Adrenal gland (tissue), 12 donors: Measurements from ENCODE around the gene PPM1L. TPM values are rescaled to one million over a fixed set of nuclear protein-coding genes. Genes with fewer than 3 reads are reported as not detected.

Experiments used
- DNase-seq, 7 donors: peaks; one replicate each; pipeline ENCODE4 v3.0.0-alpha.2; 2019 to 2020
- H3K27ac ChIP-seq, 5 donors: fragments of 200-600 bp; sonication (generic) in 4 of 5; 1 replicate in 3 of 5; 2 replicates in 2 of 5; pipeline versions ENCODE4 v1.5.1 to v1.8.0; 2016 to 2020; ENCODE audit warnings: mild to moderate bottlenecking in 1 of 5
- H3K27me3 ChIP-seq: fragments of 200-600 bp; 2 replicates; pipeline ENCODE4 v1.8.0; 2021
- H3K36me3 ChIP-seq, 2 donors: fragments of 200-600 bp; replicated peaks in 1 of 2; 1 replicate in 1 of 2; 2 replicates in 1 of 2; pipeline versions ENCODE4 v1.5.1 to v1.8.0; 2018 to 2022
- H3K4me1 ChIP-seq, 2 donors: fragments of 200-600 bp; replicated peaks in 1 of 2; 1 replicate in 1 of 2; 2 replicates in 1 of 2; pipeline versions ENCODE4 v1.5.1 to v1.8.0; 2018 to 2021
- H3K4me3 ChIP-seq, 4 donors: fragments of 200-600 bp; sonication (generic) in 3 of 4; one replicate each; pipeline ENCODE4 v1.5.1; 2016 to 2018
- H3K9me3 ChIP-seq, 3 donors: fragments of 200-600 bp; sonication (generic) in 1 of 3; replicated peaks in 1 of 3; 1 replicate in 2 of 3; 2 replicates in 1 of 3; pipeline versions ENCODE4 v1.5.1 to v1.8.0; 2016 to 2021
- POLR2A ChIP-seq, 2 donors: fragments of 450-650 bp; IDR thresholded peaks; one replicate each; pipeline ENCODE4 v1.6.1; 2017; ENCODE audit warnings: antibody characterized with exemption in 2 of 2, mild to moderate bottlenecking in 2 of 2, moderate library complexity in 1 of 2
- WGBS, 4 donors: extraction: QIAGEN DNeasy Blood & Tissue Kit in 2 of 4; methylation state at CpG; one replicate each; pipeline versions ENCODE4 v1.1.5 to v1.1.7; 2013 to 2017; 5-methylcytosine and 5-hydroxymethylcytosine counted together
- intact Hi-C, 2 donors: fragments of 100-400 bp; cut with DNase I; formaldehyde crosslinking; loops; one replicate each; pipeline versions ENCODE4 v1.14.1 to v1.15.0; 2022 to 2023
- polyA plus RNA-seq, 3 donors: library from polyadenylated mRNA; stranded (reverse); fragments of 200-250 nt in 2 of 3; fragments of 350-450 nt in 1 of 3; fragmentation: Illumina TruSeq in 1 of 3; extraction: RNeasy Lipid Tissue Mini Kit (QIAGEN cat#74804) in 1 of 3; gene quantifications; one replicate each; pipeline ENCODE4 v1.2.3, GENCODE V29; 2013 to 2014
- total RNA-seq, 9 donors: library from RNA; depleted of rRNA in 4 of 9; stranded (reverse); fragments of >200 nt in 4 of 9; fragments of 120-200 nt in 1 of 9; fragmentation: NEBNext Ultra II Directional in 1 of 9; extraction: Animal tissue kit (Norgen Biotek cat#: 25700) in 1 of 9; gene quantifications; one replicate each; pipeline versions ENCODE4 v1.1.0 to v1.2.4, GENCODE V29; 2013 to 2023
- TF ChIP-seq, protein P1 (sequence below), 6 experiments: fragments of 450-650 bp in 4 of 6; fragments of 200-600 bp in 2 of 6; sonication (generic) in 1 of 6; IDR thresholded peaks; 1 replicate in 5 of 6; 2 replicates in 1 of 6; pipeline versions ENCODE4 v1.5.1 to v1.8.0; 2016 to 2021; ENCODE audit warnings: antibody characterized with exemption in 6 of 6, mild to moderate bottlenecking in 2 of 6, moderate library complexity in 1 of 6
- donor health status: healthy with polysubstance abuse.
- donor health status: Bipolar disorder and iron deficiency.
- donor health status: DM: yes; HTN: yes; CAD: no.
- donor health status: DM: no; HTN: no; CAD: no.
- donor health status: DM: no; HTN: no; CAD: no.
- donor health status: DM: yes; HTN: yes; CAD: no.

PPM1L gene
- total and polyA plus RNA-seq, 12 donors: 2.4 to 53.6 (median 35.0) TPM

DNA sequence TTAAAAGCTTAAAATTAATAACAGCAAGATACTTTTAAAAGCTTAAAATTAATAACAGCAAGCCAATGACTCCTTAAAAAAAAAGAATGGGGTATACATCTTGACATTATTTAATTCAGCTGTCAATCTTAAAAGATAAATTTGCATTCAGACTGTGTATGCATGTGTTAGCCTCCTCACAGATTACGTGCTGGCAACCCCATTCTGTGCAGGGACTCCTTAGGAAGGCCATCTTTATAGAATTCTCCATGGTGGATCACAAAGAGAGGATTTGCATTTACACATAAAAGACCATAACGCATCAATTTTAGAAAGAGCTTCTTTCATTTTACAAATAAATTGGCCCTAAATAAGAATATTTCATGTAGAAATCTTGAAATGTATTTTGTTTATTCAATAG is 261.9 kb downstream of the PPM1L start:
- TF ChIP-seq POLR2A (IDR thresholded peaks at IDR 0.05): no peak
- TF ChIP-seq, protein P1, sequence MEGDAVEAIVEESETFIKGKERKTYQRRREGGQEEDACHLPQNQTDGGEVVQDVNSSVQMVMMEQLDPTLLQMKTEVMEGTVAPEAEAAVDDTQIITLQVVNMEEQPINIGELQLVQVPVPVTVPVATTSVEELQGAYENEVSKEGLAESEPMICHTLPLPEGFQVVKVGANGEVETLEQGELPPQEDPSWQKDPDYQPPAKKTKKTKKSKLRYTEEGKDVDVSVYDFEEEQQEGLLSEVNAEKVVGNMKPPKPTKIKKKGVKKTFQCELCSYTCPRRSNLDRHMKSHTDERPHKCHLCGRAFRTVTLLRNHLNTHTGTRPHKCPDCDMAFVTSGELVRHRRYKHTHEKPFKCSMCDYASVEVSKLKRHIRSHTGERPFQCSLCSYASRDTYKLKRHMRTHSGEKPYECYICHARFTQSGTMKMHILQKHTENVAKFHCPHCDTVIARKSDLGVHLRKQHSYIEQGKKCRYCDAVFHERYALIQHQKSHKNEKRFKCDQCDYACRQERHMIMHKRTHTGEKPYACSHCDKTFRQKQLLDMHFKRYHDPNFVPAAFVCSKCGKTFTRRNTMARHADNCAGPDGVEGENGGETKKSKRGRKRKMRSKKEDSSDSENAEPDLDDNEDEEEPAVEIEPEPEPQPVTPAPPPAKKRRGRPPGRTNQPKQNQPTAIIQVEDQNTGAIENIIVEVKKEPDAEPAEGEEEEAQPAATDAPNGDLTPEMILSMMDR (IDR thresholded peaks at IDR 0.05): no peak
- Histone ChIP-seq H3K27me3 (no peaks in the 10 kb centered on the region), H3K4me1 (no peaks in the 10 kb centered on the region), H3K9me3 (peaks cover 0 to 10% (median 1%) of the 10 kb centered on the region in 3 donors), H3K36me3 (no peaks in the 10 kb centered on the region), H3K4me3 (no peak overlapping the region), H3K27ac (no peak overlapping the region)
- 87 to 100% (median 96%) methylated on average over 2 of the region's 2 CpGs for WGBS, 4 donors
- no peak for DNase-seq
- intact Hi-C loops: no loop called here

DNA sequence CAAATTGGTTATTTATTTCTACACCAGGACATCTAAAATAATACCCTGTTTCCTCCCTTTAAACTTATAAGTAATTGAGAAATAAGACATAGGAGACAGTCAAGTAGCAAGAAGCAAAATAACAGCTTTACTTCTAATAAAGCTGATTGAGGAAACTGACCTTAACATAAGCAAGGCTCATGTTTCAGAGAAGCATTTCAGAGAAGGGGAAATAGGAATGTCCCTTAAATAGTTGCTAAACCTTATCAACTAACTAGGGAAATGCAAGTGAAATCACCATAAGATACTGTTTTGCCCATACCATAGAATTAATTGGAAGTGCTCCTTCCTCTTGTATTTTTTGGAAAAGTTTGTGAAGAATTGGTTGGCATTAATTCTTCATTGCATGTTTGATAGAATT is 264.2 kb downstream of the PPM1L start:
- intact Hi-C loops: no loop called here
- Histone ChIP-seq H3K27ac (no peak overlapping the region), H3K4me1 (no peaks in the 10 kb centered on the region), H3K9me3 (peaks cover 0 to 12% (median 10%) of the 10 kb centered on the region in 3 donors), H3K36me3 (no peaks in the 10 kb centered on the region), H3K4me3 (no peak overlapping the region), H3K27me3 (no peaks in the 10 kb centered on the region)
- no peak for DNase-seq
- TF ChIP-seq POLR2A (IDR thresholded peaks at IDR 0.05): no peak
- TF ChIP-seq, protein P1 (IDR thresholded peaks at IDR 0.05): no peak

DNA sequence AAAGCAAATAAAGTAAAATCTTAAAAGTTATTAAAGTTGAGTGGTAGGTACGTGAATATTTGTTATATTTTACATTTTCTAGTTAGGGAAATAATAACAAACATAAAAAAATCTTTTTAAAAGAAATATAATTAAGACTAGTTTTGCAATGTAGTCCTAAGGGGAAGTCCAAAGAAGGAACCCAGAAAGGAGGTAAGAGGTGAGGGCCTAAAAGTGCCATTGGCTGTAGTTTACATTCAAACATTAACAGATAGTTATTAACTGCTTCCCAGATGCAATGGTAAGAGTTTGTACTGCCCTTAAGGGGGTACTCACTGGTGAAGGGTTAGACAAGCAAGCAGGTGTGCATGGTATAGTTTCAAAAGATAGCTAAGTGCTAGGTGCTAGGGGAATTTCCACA is 269.9 kb downstream of the PPM1L start:
- Histone ChIP-seq H3K4me1 (no peaks in the 10 kb centered on the region), H3K4me3 (no peak overlapping the region), H3K27ac (no peak overlapping the region), H3K27me3 (no peaks in the 10 kb centered on the region), H3K36me3 (no peaks in the 10 kb centered on the region), H3K9me3 (peaks cover 0 to 12% (median 10%) of the 10 kb centered on the region in 3 donors)
- TF ChIP-seq POLR2A (IDR thresholded peaks at IDR 0.05): no peak
- TF ChIP-seq, protein P1 (IDR thresholded peaks at IDR 0.05): no peak
- intact Hi-C loops: no loop called here
- DNase-seq: no peak
- 4 to 93% (median 67%) methylated on average over 1 of the region's 1 CpG for WGBS, 4 donors

DNA sequence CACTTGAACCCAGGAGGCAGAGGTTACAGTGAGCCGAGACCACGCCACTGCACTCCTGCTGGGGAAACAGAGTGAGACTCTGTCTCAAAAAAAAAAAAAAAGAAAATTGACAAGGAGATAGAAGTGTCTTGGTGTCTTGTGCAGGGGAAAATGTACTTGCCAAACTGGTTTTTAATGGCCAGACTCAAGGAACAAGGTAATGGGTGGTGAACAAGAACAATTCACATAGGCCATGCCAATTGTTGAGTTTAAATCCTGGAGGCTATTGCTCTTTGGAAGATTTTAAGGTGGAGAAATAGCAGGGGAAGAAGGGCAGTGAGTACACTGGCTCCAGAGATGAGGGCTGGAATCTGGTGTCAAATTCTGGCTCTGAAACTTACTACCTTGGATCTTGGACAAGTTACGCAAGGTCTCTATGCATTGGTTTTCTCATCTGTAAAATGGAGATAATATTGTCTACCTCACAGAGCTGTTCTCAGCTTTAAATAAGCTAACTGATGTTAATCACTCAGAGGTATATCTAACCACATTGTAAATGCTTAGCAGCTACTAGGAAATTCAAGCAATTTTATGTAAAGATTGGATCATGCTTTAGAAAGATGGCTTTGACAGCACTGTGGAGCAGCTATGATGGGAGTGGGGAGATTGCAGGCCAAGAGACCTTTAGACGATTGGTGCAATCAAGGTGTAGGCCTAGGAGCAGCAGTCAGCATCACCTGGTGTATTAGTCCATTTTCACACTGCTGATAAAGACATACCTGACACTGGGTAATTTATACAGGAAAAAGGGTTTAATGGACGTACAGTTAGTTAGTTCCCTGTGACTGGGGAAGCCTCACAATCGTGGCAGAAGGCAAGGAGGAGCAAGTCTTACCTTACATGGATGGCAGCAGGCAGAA is 270.8 kb downstream of the PPM1L start:
- no peak for TF ChIP-seq POLR2A (IDR thresholded peaks at IDR 0.05)
- TF ChIP-seq, protein P1 (IDR thresholded peaks at IDR 0.05): no peak
- intact Hi-C loops: no loop called here
- Histone ChIP-seq H3K4me1 (no peaks in the 10 kb centered on the region), H3K4me3 (no peak overlapping the region), H3K27me3 (no peaks in the 10 kb centered on the region), H3K36me3 (no peaks in the 10 kb centered on the region), H3K27ac (no peak overlapping the region), H3K9me3 (peaks cover 0 to 10% (median 4%) of the 10 kb centered on the region in 3 donors)
- DNase-seq: no peak
- WGBS, 4 donors: 70 to 91% (median 81%) methylated on average over 6 of the region's 6 CpGs
